GM18505 (cell line): Measurements from ENCODE around the gene ERGIC3.
"Not testable (repeated sequence)": the region's sequence is repeated elsewhere in the genome, so short reads cannot be mapped to it uniquely, and the experiment has no call there.

Source experiments
- ATAC-seq: cut with Tn5 transposase; IDR thresholded peaks from one replicate; pipeline ENCODE4 v1.9.1; 2021; ENCODE audit not compliant: unreplicated experiment
- POLR2A ChIP-seq: IDR thresholded peaks from 4 replicates; pipeline ENCODE4 v1.6.1; 2011; ENCODE audit warnings: borderline replicate concordance; ENCODE audit not compliant: insufficient read depth, insufficient read length; ENCODE audit errors: extremely low read depth

The ERGIC3 gene

GRCh38 chr20:35510951-35511735 is 30.7 kb upstream of the ERGIC3 start:
- no peak for ATAC-seq
- TF ChIP-seq POLR2A, result no peak

GRCh38 chr20:35511814-35512420 is 30.0 kb upstream of the ERGIC3 start:
- no peak for ATAC-seq
- no peak for TF ChIP-seq POLR2A

GRCh38 chr20:35514371-35514932 is 27.4 kb upstream of the ERGIC3 start:
- no peak for ATAC-seq
- no peak for TF ChIP-seq POLR2A

GRCh38 chr20:35515341-35515740 is 26.5 kb upstream of the ERGIC3 start:
- no peak for ATAC-seq
- no peak for TF ChIP-seq POLR2A

GRCh38 chr20:35515949-35516645 is 25.8 kb upstream of the ERGIC3 start:
- no peak for TF ChIP-seq POLR2A
- ATAC-seq, result no peak

GRCh38 chr20:35517125-35517524 is 24.8 kb upstream of the ERGIC3 start:
- no peak for ATAC-seq
- no peak for TF ChIP-seq POLR2A

GRCh38 chr20:35517767-35518166 is 24.1 kb upstream of the ERGIC3 start:
- not testable (repeated sequence) for ATAC-seq

- TF ChIP-seq POLR2A, result no peak
- no peak for ATAC-seq
Observed at GRCh38 chr20:35518955-35519354, 22.9 kb upstream of the ERGIC3 start.

- ATAC-seq, result no peak
- TF ChIP-seq POLR2A, result no peak
Observed at GRCh38 chr20:35523298-35523888, 18.5 kb upstream of the ERGIC3 start.

- ATAC-seq, result no peak
- no peak for TF ChIP-seq POLR2A
Observed at GRCh38 chr20:35525639-35526038, 16.2 kb upstream of the ERGIC3 start.

GRCh38 chr20:35527122-35527769 is 14.6 kb upstream of the ERGIC3 start:
- no peak for ATAC-seq
- TF ChIP-seq POLR2A, result no peak

- ATAC-seq, result no peak
Observed at GRCh38 chr20:35529552-35529951, 12.3 kb upstream of the ERGIC3 start, which contains the start of gene C20orf173. TSS of gene C20orf173 (minus strand) at chr20:35529652. CDS start at chr20:35529373, 279 bp downstream.

GRCh38 chr20:35539756-35540212 is 2.1 kb upstream of the ERGIC3 start:
- ATAC-seq, result no peak
- peak; percentile 55 for TF ChIP-seq POLR2A

More at GRCh38 chr20:35529552-35529951, 12.3 kb upstream of the ERGIC3 start, which contains the start of gene C20orf173:
- TF ChIP-seq POLR2A, result no peak
